ES-I3 (cell line): Measurements from ENCODE around the gene SEC14L6.

Source experiments
- H3K36me3 ChIP-seq: 2 replicates; pipeline ENCODE4 v1.6.1; 2013; ENCODE audit warnings: mild to moderate bottlenecking, low read length, control low read depth, moderate library complexity; ENCODE audit not compliant: insufficient read depth
- H3K4me1 ChIP-seq: 2 replicates; pipeline ENCODE4 v1.6.1; 2013; ENCODE audit warnings: mild to moderate bottlenecking, control low read depth, low read length; ENCODE audit not compliant: insufficient read depth
- H3K9ac ChIP-seq: 2 replicates; pipeline ENCODE4 v1.6.1; 2013; ENCODE audit warnings: low read depth, mild to moderate bottlenecking, low read length, moderate library complexity
- H3K9me3 ChIP-seq: 2 replicates; pipeline ENCODE4 v1.6.1; 2013; ENCODE audit warnings: mild to moderate bottlenecking, low read length, moderate library complexity; ENCODE audit not compliant: control insufficient read depth, insufficient read depth

SEC14L6 gene

GRCh38 chr22:30485362-30485988 is 61.1 kb downstream of the SEC14L6 start:
- no peak overlapping the region for H3K9ac ChIP-seq
- H3K9me3 ChIP-seq = no peaks in the 10 kb centered on the region
- no peaks in the 10 kb centered on the region for H3K36me3 ChIP-seq
- H3K4me1 ChIP-seq = 0 out of 2 replicates have a peak, but pooled peaks cover 3% of the 10 kb centered on the region

GRCh38 chr22:30483169-30483568 is 63.4 kb downstream of the SEC14L6 start:
- Histone ChIP-seq H3K9ac (no peak overlapping the region), H3K36me3 (no peaks in the 10 kb centered on the region), H3K9me3 (no peaks in the 10 kb centered on the region), H3K4me1 (0 out of 2 replicates have a peak, but pooled peaks cover under 1% of the 10 kb centered on the region)

- H3K4me1 ChIP-seq = no peaks in the 10 kb centered on the region
- H3K36me3 ChIP-seq = no peaks in the 10 kb centered on the region
- no peak overlapping the region for H3K9ac ChIP-seq
- no peaks in the 10 kb centered on the region for H3K9me3 ChIP-seq
These were observed 64.8 kb downstream of the SEC14L6 start for GRCh38 chr22:30481711-30482110.

GRCh38 chr22:30479981-30480380 is 66.6 kb downstream of the SEC14L6 start:
- no peaks in the 10 kb centered on the region for H3K36me3 ChIP-seq
- H3K9me3 ChIP-seq = no peaks in the 10 kb centered on the region
- H3K9ac ChIP-seq = no peak overlapping the region
- no peaks in the 10 kb centered on the region for H3K4me1 ChIP-seq

GRCh38 chr22:30474683-30475424 is 71.7 kb downstream of the SEC14L6 start:
- Histone ChIP-seq H3K4me1 (no peaks in the 10 kb centered on the region), H3K9ac (no peak overlapping the region), H3K9me3 (no peaks in the 10 kb centered on the region), H3K36me3 (no peaks in the 10 kb centered on the region)

GRCh38 chr22:30474121-30474520 is 72.4 kb downstream of the SEC14L6 start:
- Histone ChIP-seq H3K9ac (no peak overlapping the region), H3K9me3 (no peaks in the 10 kb centered on the region), H3K36me3 (no peaks in the 10 kb centered on the region), H3K4me1 (no peaks in the 10 kb centered on the region)

GRCh38 chr22:30472994-30473720 is 73.4 kb downstream of the SEC14L6 start:
- H3K9me3 ChIP-seq = no peaks in the 10 kb centered on the region
- H3K36me3 ChIP-seq = no peaks in the 10 kb centered on the region
- H3K9ac ChIP-seq = no peak overlapping the region
- H3K4me1 ChIP-seq = no peaks in the 10 kb centered on the region
